HepG2 (cell line): ENCODE measurements around the gene MMP24OS. TPM values are rescaled to one million over a fixed set of nuclear protein-coding genes. Genes with fewer than 3 reads are reported as not detected.

Source experiments
- ATAC-seq: fragments of 200-7000 bp; cut with Tn5 transposase; 3 replicates; pipeline ENCODE4 v1.9.1; 2020; ENCODE audit warnings: mild to moderate bottlenecking, moderate library complexity
- BruUV-seq: library from RNA; stranded (reverse); fragments of 400-500 nt; replicated peaks from 2 replicates; lab custom pipeline; 2021; lab: Mats Ljungman, UMichigan
- CTCF ChIA-PET: fragments of 300-600 bp; formaldehyde crosslinking; extraction: SDS; loops from one replicate; lab custom pipeline; 2021; ENCODE audit warnings: low total read pairs, inconsistent platforms, low intra/inter-chr PET ratio; lab: Yijun Ruan, JAX
- POLR2A ChIA-PET: fragments of 350-600 bp; sonication (Branson Sonifier 250); formaldehyde crosslinking; loops from one replicate; lab custom pipeline; 2020; ENCODE audit warnings: antibody characterized with exemption, inconsistent platforms; lab: Yijun Ruan, JAX
- DNase-seq: peaks from one replicate; pipeline ENCODE4 v3.0.0-alpha.2; 2015; ENCODE audit warnings: low spot score
- FAIRE-seq: peaks from 3 replicates; lab custom pipeline; 2011; peaks lifted over from hg19 to GRCh38; lab: Jason Lieb, UNC
- H2AFZ ChIP-seq: one replicate; pipeline ENCODE4 v1.6.1; 2011; ENCODE audit warnings: low read length, inconsistent platforms
- H3K27ac ChIP-seq: fragments of 300-600 bp; 3 replicates; pipeline ENCODE4 v1.8.0; 2011; ENCODE audit warnings: mixed run types, mild to moderate bottlenecking, mixed read lengths, low read length, inconsistent platforms; ENCODE audit not compliant: insufficient read depth; ENCODE audit errors: extremely low read length
- H3K27me3 ChIP-seq, 2 experiments: fragments of 200-600 bp in 1 of 2; 2 replicates in 1 of 2; 3 replicates in 1 of 2; pipeline versions ENCODE4 v1.6.0 to v1.8.0; 2011; ENCODE audit warnings: low read length in 2 of 2, mild to moderate bottlenecking in 2 of 2, moderate library complexity in 2 of 2, inconsistent platforms in 1 of 2; ENCODE audit not compliant: insufficient read depth in 2 of 2, control insufficient read depth in 1 of 2
- H3K36me3 ChIP-seq, 2 experiments: fragments of 200-600 bp in 1 of 2; replicated peaks in 1 of 2; 2 replicates in 1 of 2; 3 replicates in 1 of 2; pipeline versions ENCODE4 v1.5.1 to v1.8.0; 2011; ENCODE audit warnings: low read length in 2 of 2, inconsistent platforms in 1 of 2; ENCODE audit not compliant: insufficient read depth in 2 of 2, control insufficient read depth in 1 of 2
- H3K4me1 ChIP-seq: 2 replicates; pipeline ENCODE4 v1.5.1; 2012; ENCODE audit warnings: low read length, inconsistent platforms; ENCODE audit not compliant: insufficient read depth
- H3K4me2 ChIP-seq: 2 replicates; pipeline ENCODE4 v1.6.0; 2011; ENCODE audit warnings: low read depth, low read length, inconsistent platforms
- H3K4me3 ChIP-seq, 3 experiments: fragments of 200-600 bp in 1 of 3; sonication (generic), shearing (Covaris generic) in 1 of 3; replicated peaks in 1 of 3; 2 replicates each; pipeline ENCODE4 v1.5.1; 2011 to 2016; ENCODE audit warnings: low read length in 3 of 3, inconsistent platforms in 2 of 3, low read depth in 2 of 3, mild to moderate bottlenecking in 2 of 3, control low read depth in 1 of 3, mixed read lengths in 1 of 3; ENCODE audit not compliant: insufficient read depth in 1 of 3
- H3K79me2 ChIP-seq: one replicate; pipeline ENCODE4 v1.6.1; 2011; ENCODE audit warnings: low read length, inconsistent platforms; ENCODE audit not compliant: insufficient read depth
- H3K9ac ChIP-seq: 2 replicates; pipeline ENCODE4 v1.6.0; 2011; ENCODE audit warnings: mild to moderate bottlenecking, low read depth, low read length, inconsistent platforms; ENCODE audit not compliant: insufficient read depth
- H3K9me3 ChIP-seq: 2 replicates; pipeline ENCODE4 v1.5.1; 2012; ENCODE audit warnings: mild to moderate bottlenecking, low read length
- H4K20me1 ChIP-seq: 2 replicates; pipeline ENCODE4 v1.6.0; 2011; ENCODE audit warnings: inconsistent platforms, mild to moderate bottlenecking, low read length, moderate library complexity; ENCODE audit not compliant: insufficient read depth
- ARNT ChIP-seq: fragments of 450-650 bp; IDR thresholded peaks from 2 replicates; pipeline ENCODE4 v1.6.1; 2017
- CC2D1A ChIP-seq: sonication (generic); formaldehyde crosslinking; IDR thresholded peaks from 2 replicates; pipeline ENCODE4 v1.8.1; 2023; ENCODE audit warnings: mild to moderate bottlenecking, missing genetic modification reagents
- FOXO1 ChIP-seq: sonication (generic); formaldehyde crosslinking; IDR thresholded peaks from 2 replicates; pipeline ENCODE4 v1.4.0; 2020; ENCODE audit warnings: missing genetic modification reagents
- HOXA9 ChIP-seq: sonication (generic); formaldehyde crosslinking; IDR thresholded peaks from 2 replicates; pipeline ENCODE4 v1.8.1; 2022; ENCODE audit warnings: missing genetic modification reagents, mild to moderate bottlenecking, moderate library complexity, borderline replicate concordance
- PCBP1 ChIP-seq: fragments of 200-400 bp; formaldehyde crosslinking; IDR thresholded peaks from 2 replicates; pipeline ENCODE4 v1.6.1; 2017; ENCODE audit warnings: mild to moderate bottlenecking, low read depth, low read length, borderline replicate concordance
- PLRG1 ChIP-seq: fragments of 450-650 bp; conservative IDR thresholded peaks from 2 replicates; pipeline ENCODE4 v1.6.1; 2016
- PTBP1 ChIP-seq: fragments of 200-400 bp; formaldehyde crosslinking; IDR thresholded peaks from 2 replicates; pipeline ENCODE4 v1.6.1; 2018; ENCODE audit warnings: low read length, low read depth; ENCODE audit not compliant: poor library complexity, severe bottlenecking
- RARG ChIP-seq: sonication (generic); formaldehyde crosslinking; IDR thresholded peaks from 2 replicates; pipeline ENCODE4 v1.4.0; 2020; ENCODE audit warnings: low read depth, mild to moderate bottlenecking, missing genetic modification reagents
- RBM39 ChIP-seq: fragments of 200-400 bp; formaldehyde crosslinking; IDR thresholded peaks from one replicate; pipeline ENCODE4 v1.6.1; 2018; ENCODE audit warnings: antibody characterized with exemption, mild to moderate bottlenecking, low read depth, low read length; ENCODE audit not compliant: poor library complexity, severe bottlenecking
- SP5 ChIP-seq: IDR thresholded peaks from 2 replicates; pipeline ENCODE4 v1.6.1; 2016; ENCODE audit warnings: low read depth, borderline replicate concordance
- SUZ12 ChIP-seq: fragments of 150-350 bp; IDR thresholded peaks from 2 replicates; pipeline ENCODE4 v1.6.1; 2014; ENCODE audit warnings: low read depth, low read length
- U2AF2 ChIP-seq: fragments of 200-400 bp; formaldehyde crosslinking; IDR thresholded peaks from 2 replicates; pipeline ENCODE4 v1.6.1; 2017; ENCODE audit warnings: low read depth, mild to moderate bottlenecking, low read length
- ZNF263 ChIP-seq: sonication (generic); formaldehyde crosslinking; IDR thresholded peaks from 2 replicates; pipeline ENCODE4 v1.4.0; 2020; ENCODE audit warnings: missing genetic modification reagents
- ZNF354B ChIP-seq: sonication (generic); formaldehyde crosslinking; IDR thresholded peaks from 2 replicates; pipeline ENCODE4 v1.8.0; 2022; ENCODE audit warnings: mild to moderate bottlenecking, missing genetic modification reagents
- ZNF367 ChIP-seq: sonication (generic); formaldehyde crosslinking; IDR thresholded peaks from 2 replicates; pipeline ENCODE4 v1.4.0; 2020; ENCODE audit warnings: missing genetic modification reagents, borderline replicate concordance
- ZNF629 ChIP-seq: sonication (generic); formaldehyde crosslinking; conservative IDR thresholded peaks from 2 replicates; pipeline ENCODE4 v1.5.0; 2020; ENCODE audit warnings: missing genetic modification reagents
- ZNF674 ChIP-seq: sonication (generic); formaldehyde crosslinking; IDR thresholded peaks from 2 replicates; pipeline ENCODE4 v1.5.0; 2020; ENCODE audit warnings: low read depth, mild to moderate bottlenecking, missing genetic modification reagents
- WGBS: methylation state at CpG from one replicate; pipeline ENCODE4 v1.1.6; 2017; ENCODE audit warnings: low lambda C conversion rate; 5-methylcytosine and 5-hydroxymethylcytosine counted together
- in situ Hi-C: cut with HindIII; loops from 2 replicates; pipeline ENCODE4 v1.10.0; 2017; ENCODE audit warnings: low pct_unique_long_range_greater_than_20kb; ENCODE audit not compliant: extremely low pct_ligation_motif_present
- intact Hi-C: fragments of 100-400 bp; cut with micrococcal nuclease; formaldehyde crosslinking; loops from one replicate; pipeline ENCODE4 v1.10.0; 2022; ENCODE audit not compliant: unreplicated experiment
- polyA plus RNA-seq, 8 experiments: library from polyadenylated mRNA; depleted of rRNA in 3 of 8; stranded (reverse) in 7 of 8; unstranded in 1 of 8; fragments of >200 nt; fragmentation: Illumina TruSeq in 4 of 8; extraction: Trizol in 4 of 8; gene quantifications; 2 replicates each; pipeline versions ENCODE4 v1.2.1 to v1.2.3, GENCODE V29; 2011 to 2016; ENCODE audit warnings: low read depth in 4 of 8, missing spikeins in 1 of 8, mixed read lengths in 1 of 8; ENCODE audit not compliant: insufficient read depth in 1 of 8
- total RNA-seq, 5 experiments: library from RNA; depleted of rRNA; stranded (reverse); fragments of >200 nt; fragmentation: Illumina TruSeq; extraction: Trizol; gene quantifications; 2 replicates each; pipeline ENCODE4 v1.2.3, GENCODE V29; 2016; ENCODE audit warnings: low read depth in 1 of 5
- TF ChIP-seq, protein P1 (sequence below): sonication (generic); formaldehyde crosslinking; IDR thresholded peaks from 2 replicates; pipeline ENCODE4 v1.4.0; 2020; ENCODE audit warnings: missing genetic modification reagents
- TF ChIP-seq, protein P2 (sequence below): sonication (generic); formaldehyde crosslinking; IDR thresholded peaks from 2 replicates; pipeline ENCODE4 v1.5.0; 2020; ENCODE audit warnings: missing genetic modification reagents

MMP24OS gene
- total and polyA plus RNA-seq, 2 of the 13 experiments (the other 11 are each of a cell fraction or from before 2014, with no cell fraction given) = 6.0 to 8.5 TPM

DNA sequence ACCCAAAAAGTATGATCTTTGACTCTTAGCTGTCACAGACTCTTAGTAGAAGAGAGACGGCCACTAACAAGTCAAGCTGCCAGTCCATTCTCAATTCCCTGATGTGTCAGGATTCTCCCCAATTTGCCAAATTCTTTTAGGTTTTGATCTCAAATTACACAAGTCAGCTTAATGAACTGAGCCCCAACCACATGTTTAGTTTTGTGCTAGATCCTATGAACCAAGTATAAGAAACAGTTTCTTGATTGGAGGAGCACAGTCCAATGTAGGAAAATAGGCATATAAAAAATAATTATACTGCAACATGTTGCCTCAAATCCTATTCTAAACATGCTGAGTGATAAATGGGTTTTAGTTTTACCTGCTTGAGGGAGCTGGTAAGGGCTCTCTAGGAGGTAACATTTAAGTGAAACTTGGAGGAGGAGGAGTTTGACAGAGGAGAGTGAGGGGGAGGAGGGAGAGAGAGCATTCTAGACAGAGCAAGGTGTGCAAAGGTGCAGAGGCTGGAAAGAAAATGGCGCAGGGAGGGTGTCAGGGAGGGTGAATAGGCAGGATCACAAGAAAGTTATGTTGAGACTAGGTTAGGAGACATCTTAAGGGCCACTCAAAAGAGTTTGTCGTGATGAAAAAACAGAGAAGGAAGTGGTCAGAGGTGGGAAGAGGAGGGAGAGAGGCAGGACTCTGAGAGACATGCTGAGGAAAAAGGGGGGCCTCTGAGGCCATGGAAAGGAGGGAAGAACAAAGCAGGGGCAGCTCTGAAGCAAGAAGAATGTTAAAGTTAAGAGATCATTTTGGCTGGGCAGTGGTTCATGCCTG is 37.1 kb upstream of the MMP24OS start:
- ChIA-PET CTCF (no interaction called here), POLR2A (no interaction called here)
- no peak overlapping the region for H3K4me2 ChIP-seq

DNA sequence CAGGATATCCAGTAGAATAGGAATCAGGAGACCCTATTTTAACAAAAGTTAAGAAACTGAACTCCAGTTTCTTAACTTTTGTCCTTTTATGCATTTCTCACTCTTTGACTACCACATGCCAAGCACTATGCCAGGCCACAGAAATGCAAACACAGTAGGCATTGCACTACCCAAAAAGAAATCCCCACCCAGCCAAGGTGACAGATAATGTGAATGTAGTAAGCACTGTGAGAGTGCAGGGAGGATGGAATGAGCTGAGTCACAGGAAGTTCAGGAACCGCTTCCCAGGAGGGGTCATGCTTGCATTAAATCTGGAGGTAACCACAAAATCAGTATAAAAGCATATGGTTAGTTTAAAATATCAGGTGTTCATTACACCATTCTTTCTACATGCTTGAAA is 34.4 kb upstream of the MMP24OS start:
- 89% methylated on average over 1 of the region's 1 CpG for WGBS
- intact Hi-C loops = no loop called here
- Histone ChIP-seq H3K4me2 (no peak overlapping the region), H3K4me1 (peaks cover 17% of the 10 kb centered on the region), H3K9me3 (no peaks in the 10 kb centered on the region), H3K27me3 (no peaks in the 10 kb centered on the region), H3K79me2 (no peaks in the 10 kb centered on the region), H3K36me3 (peaks cover 7 to 41% of the 10 kb centered on the region in 2 experiments), H3K9ac (no peak overlapping the region), H4K20me1 (no peaks in the 10 kb centered on the region), H3K4me3 (no peak overlapping the region), H3K27ac (no peak overlapping the region), H2AFZ (no peak overlapping the region)
- POLR2A ChIA-PET = interaction anchor here (0.8 kb wide), 1 partner anchor 8 kb away, joined by 3 read pairs; no protein-coding TSS in a partner anchor
- ATAC-seq (no peak), DNase-seq (peak; percentile 54), FAIRE-seq (no peak)
- BruUV-seq = no TSS peak
- in situ Hi-C loops = no loop called here
- CTCF ChIA-PET = no interaction called here
- TF ChIP-seq U2AF2 (no peak), PCBP1 (no peak), PLRG1 (no peak), HOXA9 (CRISPR knock-in tag) (no peak), SUZ12 (no peak), ARNT (no peak), SP5 (no peak), CC2D1A (no peak), RBM39 (no peak)
- TF ChIP-seq, protein P1, sequence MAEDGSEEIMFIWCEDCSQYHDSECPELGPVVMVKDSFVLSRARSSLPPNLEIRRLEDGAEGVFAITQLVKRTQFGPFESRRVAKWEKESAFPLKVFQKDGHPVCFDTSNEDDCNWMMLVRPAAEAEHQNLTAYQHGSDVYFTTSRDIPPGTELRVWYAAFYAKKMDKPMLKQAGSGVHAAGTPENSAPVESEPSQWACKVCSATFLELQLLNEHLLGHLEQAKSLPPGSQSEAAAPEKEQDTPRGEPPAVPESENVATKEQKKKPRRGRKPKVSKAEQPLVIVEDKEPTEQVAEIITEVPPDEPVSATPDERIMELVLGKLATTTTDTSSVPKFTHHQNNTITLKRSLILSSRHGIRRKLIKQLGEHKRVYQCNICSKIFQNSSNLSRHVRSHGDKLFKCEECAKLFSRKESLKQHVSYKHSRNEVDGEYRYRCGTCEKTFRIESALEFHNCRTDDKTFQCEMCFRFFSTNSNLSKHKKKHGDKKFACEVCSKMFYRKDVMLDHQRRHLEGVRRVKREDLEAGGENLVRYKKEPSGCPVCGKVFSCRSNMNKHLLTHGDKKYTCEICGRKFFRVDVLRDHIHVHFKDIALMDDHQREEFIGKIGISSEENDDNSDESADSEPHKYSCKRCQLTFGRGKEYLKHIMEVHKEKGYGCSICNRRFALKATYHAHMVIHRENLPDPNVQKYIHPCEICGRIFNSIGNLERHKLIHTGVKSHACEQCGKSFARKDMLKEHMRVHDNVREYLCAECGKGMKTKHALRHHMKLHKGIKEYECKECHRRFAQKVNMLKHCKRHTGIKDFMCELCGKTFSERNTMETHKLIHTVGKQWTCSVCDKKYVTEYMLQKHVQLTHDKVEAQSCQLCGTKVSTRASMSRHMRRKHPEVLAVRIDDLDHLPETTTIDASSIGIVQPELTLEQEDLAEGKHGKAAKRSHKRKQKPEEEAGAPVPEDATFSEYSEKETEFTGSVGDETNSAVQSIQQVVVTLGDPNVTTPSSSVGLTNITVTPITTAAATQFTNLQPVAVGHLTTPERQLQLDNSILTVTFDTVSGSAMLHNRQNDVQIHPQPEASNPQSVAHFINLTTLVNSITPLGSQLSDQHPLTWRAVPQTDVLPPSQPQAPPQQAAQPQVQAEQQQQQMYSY (CRISPR knock-in tag) = no peak
- TF ChIP-seq, protein P2, sequence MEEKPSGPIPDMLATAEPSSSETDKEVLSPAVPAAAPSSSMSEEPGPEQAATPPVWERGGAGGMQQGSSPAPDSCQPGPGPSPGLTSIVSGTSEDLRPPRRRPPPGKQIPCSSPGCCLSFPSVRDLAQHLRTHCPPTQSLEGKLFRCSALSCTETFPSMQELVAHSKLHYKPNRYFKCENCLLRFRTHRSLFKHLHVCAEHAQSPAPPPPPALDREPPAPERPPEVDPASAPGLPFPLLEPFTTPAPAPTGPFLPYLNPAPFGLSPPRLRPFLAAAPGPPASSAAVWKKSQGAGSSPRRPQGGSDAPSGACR = no peak

More for the DNA sequence above, 37.1 kb upstream of the MMP24OS start:
- H3K9ac ChIP-seq = no peak overlapping the region
- H3K27me3 ChIP-seq = no peaks in the 10 kb centered on the region
- BruUV-seq = no TSS peak
- no peak overlapping the region for H2AFZ ChIP-seq
- in situ Hi-C loops = no loop called here
- no peak for ATAC-seq
- H4K20me1 ChIP-seq = no peaks in the 10 kb centered on the region
- TF ChIP-seq ZNF629 (no peak), ZNF354B (CRISPR knock-in tag) (no peak), FOXO1 (CRISPR knock-in tag) (no peak), ZNF263 (CRISPR knock-in tag) (peak; percentile 53; the same call in 1 of the 2 replicates), ZNF674 (no peak), ZNF367 (CRISPR knock-in tag) (no peak), RARG (CRISPR knock-in tag) (no peak), PTBP1 (no peak)
- TF ChIP-seq, all 625 proteins: peak for 1
- intact Hi-C loops = no loop called here
- Histone ChIP-seq H3K4me1 (peaks cover 21% of the 10 kb centered on the region), H3K79me2 (no peaks in the 10 kb centered on the region), H3K36me3 (peaks cover 7 to 24% of the 10 kb centered on the region in 2 experiments), H3K9me3 (no peaks in the 10 kb centered on the region), H3K4me3 (no peak overlapping the region), H3K27ac (no peak overlapping the region)
- DNase-seq = no peak
- no peak for FAIRE-seq
- WGBS = 96% methylated on average over 3 of the region's 3 CpGs
